HCT116 (cell line): ENCODE measurements around the gene OCA2. TPM values are rescaled to one million over a fixed set of nuclear protein-coding genes. Genes with fewer than 3 reads are reported as not detected.

Experiments used
- ATAC-seq: fragments of 200-7000 bp; cut with Tn5 transposase; 2 replicates; pipeline ENCODE4 v1.9.1; 2020; ENCODE audit warnings: mild to moderate bottlenecking, moderate library complexity
- BruUV-seq: library from RNA; stranded (reverse); fragments of 400-500 nt; replicated peaks from 2 replicates; lab custom pipeline; 2021; lab: Mats Ljungman, UMichigan
- CTCF ChIA-PET: fragments of 300-600 bp; sonication (Branson Sonifier 250); formaldehyde crosslinking; loops from one replicate; lab custom pipeline; 2021; ENCODE audit warnings: antibody characterized with exemption; lab: Charles Lee
- POLR2A ChIA-PET: fragments of 300-600, 350-600 bp; sonication (Branson Sonifier 250); formaldehyde crosslinking; loops from one replicate; lab custom pipeline; 2021; ENCODE audit warnings: antibody characterized with exemption; lab: Charles Lee
- RAD21 ChIA-PET, 2 experiments: fragments of 300-600 bp; sonication (Branson Sonifier 250); formaldehyde crosslinking; loops; one replicate each; lab custom pipeline; 2023; ENCODE audit warnings: low total read pairs in 2 of 2; ENCODE audit not compliant: uncharacterized antibody in 2 of 2, unreplicated experiment in 2 of 2, low non-redundant PET in 1 of 2; lab: Charles Lee
- DNase-seq: peaks from one replicate; pipeline ENCODE4 v3.0.0-alpha.2; 2010; ENCODE audit warnings: low read depth, low spot score
- H2AFZ ChIP-seq: fragments of 200-600 bp; shearing (Covaris generic), sonication (generic); 2 replicates; pipeline ENCODE4 v1.6.1; 2017; ENCODE audit warnings: low read depth, mixed run types, mixed read lengths, antibody characterized with exemption, low read length; ENCODE audit not compliant: poor library complexity, severe bottlenecking
- H3K27ac ChIP-seq: 2 replicates; pipeline ENCODE4 v1.5.1; 2012; ENCODE audit warnings: low read depth, low read length
- H3K27me3 ChIP-seq: fragments of 200-600 bp; sonication (generic); 2 replicates; pipeline ENCODE4 v1.6.1; 2016; ENCODE audit warnings: mixed run types, low read length, mixed read lengths; ENCODE audit not compliant: insufficient read depth
- H3K36me3 ChIP-seq, 2 experiments: fragments of 200-500 bp in 1 of 2; fragments of 200-600 bp in 1 of 2; sonication (Bioruptor generic) in 1 of 2; sonication (generic) in 1 of 2; 2 replicates each; pipeline versions ENCODE4 v1.5.1 to v1.6.1; 2014 to 2016; ENCODE audit warnings: low read length in 2 of 2, inconsistent platforms in 1 of 2, mixed read lengths in 1 of 2, mixed run types in 1 of 2; ENCODE audit not compliant: insufficient read depth in 2 of 2, control insufficient read depth in 1 of 2
- H3K4me1 ChIP-seq, 2 experiments: fragments of 200-600 bp in 1 of 2; sonication (generic) in 1 of 2; 2 replicates each; pipeline versions ENCODE4 v1.5.1 to v1.6.1; 2012 to 2017; ENCODE audit warnings: low read length in 2 of 2, inconsistent platforms in 1 of 2, mild to moderate bottlenecking in 1 of 2, mixed read lengths in 1 of 2, mixed run types in 1 of 2, moderate library complexity in 1 of 2; ENCODE audit not compliant: insufficient read depth in 2 of 2, control insufficient read depth in 1 of 2
- H3K4me2 ChIP-seq: fragments of 200-600 bp; sonication (generic); 2 replicates; pipeline ENCODE4 v1.6.1; 2017; ENCODE audit warnings: mixed run types, low read length, mixed read lengths
- H3K4me3 ChIP-seq, 2 experiments: fragments of 200-600 bp in 1 of 2; sonication (generic) in 1 of 2; replicated peaks in 1 of 2; 2 replicates each; pipeline ENCODE4 v1.5.1; 2011 to 2016; ENCODE audit warnings: low read length in 2 of 2, control low read depth in 1 of 2, low read depth in 1 of 2, mild to moderate bottlenecking in 1 of 2, mixed read lengths in 1 of 2, mixed run types in 1 of 2
- H3K79me2 ChIP-seq: fragments of 200-600 bp; sonication (generic); 2 replicates; pipeline ENCODE4 v1.6.1; 2017; ENCODE audit warnings: mild to moderate bottlenecking, mixed run types, low read length, moderate library complexity, mixed read lengths; ENCODE audit not compliant: insufficient read depth
- H3K9ac ChIP-seq: fragments of 200-600 bp; sonication (generic); 2 replicates; pipeline ENCODE4 v1.6.1; 2016; ENCODE audit warnings: low read length, mixed read lengths
- H3K9me2 ChIP-seq: fragments of 200-600 bp; sonication (generic), shearing (Covaris generic); 2 replicates; pipeline ENCODE4 v1.6.1; 2017; ENCODE audit warnings: mixed run types, mild to moderate bottlenecking, moderate library complexity; ENCODE audit not compliant: insufficient read depth
- H3K9me3 ChIP-seq, 2 experiments: fragments of 200-500 bp in 1 of 2; fragments of 200-600 bp in 1 of 2; sonication (Bioruptor generic) in 1 of 2; sonication (generic) in 1 of 2; 2 replicates each; pipeline ENCODE4 v1.6.1; 2014 to 2017; ENCODE audit warnings: low read length in 2 of 2, mixed read lengths in 2 of 2, inconsistent platforms in 1 of 2, low read depth in 1 of 2, mild to moderate bottlenecking in 1 of 2, mixed run types in 1 of 2, moderate library complexity in 1 of 2; ENCODE audit not compliant: control insufficient read depth in 1 of 2, insufficient read depth in 1 of 2
- H4K20me1 ChIP-seq: fragments of 200-600 bp; sonication (generic), shearing (Covaris generic); 2 replicates; pipeline ENCODE4 v1.6.1; 2017; ENCODE audit warnings: mixed run types, mild to moderate bottlenecking, moderate library complexity; ENCODE audit not compliant: insufficient read depth
- CBX3 ChIP-seq: IDR thresholded peaks from 2 replicates; pipeline ENCODE4 v1.6.1; 2012; ENCODE audit warnings: low read depth
- EGR1 ChIP-seq: IDR thresholded peaks from 2 replicates; pipeline ENCODE4 v1.6.1; 2012; ENCODE audit warnings: low read depth
- EZH2phosphoT487 ChIP-seq: fragments of 200-600 bp; IDR thresholded peaks from 2 replicates; pipeline ENCODE4 v1.6.1; 2018; ENCODE audit warnings: antibody characterized with exemption, borderline replicate concordance
- FOSL1 ChIP-seq: IDR thresholded peaks from 2 replicates; pipeline ENCODE4 v1.6.1; 2012; ENCODE audit warnings: low read depth
- POLR2A ChIP-seq: IDR thresholded peaks from 2 replicates; pipeline ENCODE4 v1.7.0; 2011; ENCODE audit warnings: borderline replicate concordance; ENCODE audit not compliant: insufficient read depth, insufficient read length; ENCODE audit errors: extremely low read depth
- RAD21 ChIP-seq: IDR thresholded peaks from 2 replicates; pipeline ENCODE4 v1.6.1; 2012; ENCODE audit warnings: low read depth, mild to moderate bottlenecking
- YY1 ChIP-seq: IDR thresholded peaks from 2 replicates; pipeline ENCODE4 v1.6.1; 2011; ENCODE audit warnings: low read length, low read depth, moderate library complexity, mild to moderate bottlenecking; ENCODE audit not compliant: insufficient replicate concordance; ENCODE audit errors: extremely low read depth
- intact Hi-C: fragments of 100-400 bp; cut with micrococcal nuclease; formaldehyde crosslinking; loops from 2 replicates; pipeline ENCODE4 v1.10.0; 2022
- total RNA-seq: library from RNA; stranded (reverse); gene quantifications from one replicate; pipeline ENCODE4 v1.2.1, GENCODE V29; 2021; ENCODE audit not compliant: unreplicated experiment
- TF ChIP-seq, protein P1 (sequence below): IDR thresholded peaks from 2 replicates; pipeline ENCODE4 v1.6.1; 2012
- TF ChIP-seq, protein P2 (sequence below): IDR thresholded peaks from 2 replicates; pipeline ENCODE4 v1.6.1; 2012; ENCODE audit warnings: low read depth

The OCA2 gene
- total RNA-seq, 1 experiment from 2014 or later, result not detected

DNA sequence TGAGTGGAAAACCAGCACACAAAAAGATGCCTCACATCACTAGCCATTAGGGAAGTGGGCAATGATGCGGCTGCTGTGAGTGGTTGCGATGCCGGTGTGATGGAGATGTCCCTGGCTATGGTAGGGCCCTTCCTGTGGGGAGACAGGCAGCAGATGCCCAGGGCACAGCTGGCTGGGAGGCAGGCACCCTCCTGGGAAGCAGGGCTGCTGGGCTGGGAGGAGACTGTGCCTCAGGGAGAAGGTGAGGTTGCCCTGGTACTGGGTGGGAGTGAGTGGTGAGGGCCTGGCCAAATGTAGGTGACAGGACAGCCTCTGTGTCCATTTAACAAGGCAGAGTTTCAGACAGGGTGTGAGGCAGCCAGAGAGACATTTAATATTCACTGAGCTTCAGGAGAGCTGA lies 335.6 kb downstream of the OCA2 start:
- ChIA-PET RAD21 (no interaction called here), CTCF (no interaction called here), POLR2A (no interaction called here)
- Histone ChIP-seq H3K79me2 (no peaks in the 10 kb centered on the region), H3K4me1 (no peaks in the 10 kb centered on the region), H3K27ac (no peak overlapping the region), H4K20me1 (no peaks in the 10 kb centered on the region), H3K4me3 (no peak overlapping the region), H3K9me3 (peaks cover 11 to 21% of the 10 kb centered on the region in 2 experiments; a peak in 2 of 4 replicates), H2AFZ (no peak overlapping the region), H3K9me2 (no peaks in the 10 kb centered on the region), H3K4me2 (no peak overlapping the region), H3K9ac (no peak overlapping the region), H3K36me3 (no peaks in the 10 kb centered on the region), H3K27me3 (no peaks in the 10 kb centered on the region)
- BruUV-seq, result no TSS peak
- DNase-seq (no peak), ATAC-seq (no peak)
- intact Hi-C loops, result no loop called here
- no peak for TF ChIP-seq YY1

DNA sequence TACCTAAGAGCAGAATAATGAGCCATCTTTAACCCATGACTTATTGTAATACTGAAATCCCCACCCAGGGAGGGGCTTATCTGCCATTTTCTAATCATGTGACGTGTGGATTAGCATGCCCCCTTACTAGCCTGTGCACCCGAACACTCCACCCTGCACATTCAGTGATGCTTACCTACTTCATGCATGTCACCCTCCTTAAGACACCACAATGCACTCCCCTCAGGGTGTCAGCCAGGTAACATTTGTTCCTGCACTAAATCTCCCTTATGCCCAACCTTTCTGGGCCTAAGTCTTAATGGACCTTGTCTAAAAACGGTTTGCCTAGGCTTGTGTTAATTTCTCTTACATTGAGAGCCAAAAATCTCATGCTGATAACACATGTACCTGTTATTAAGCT lies 336.6 kb downstream of the OCA2 start:
- DNase-seq, result no peak
- Histone ChIP-seq H2AFZ (no peak overlapping the region), H3K9me2 (no peaks in the 10 kb centered on the region), H3K9ac (no peak overlapping the region), H3K4me1 (no peaks in the 10 kb centered on the region), H3K27ac (no peak overlapping the region), H3K9me3 (peaks cover 18 to 21% of the 10 kb centered on the region in 2 experiments; a peak in 2 of 4 replicates), H3K36me3 (no peaks in the 10 kb centered on the region), H3K27me3 (no peaks in the 10 kb centered on the region), H3K79me2 (no peaks in the 10 kb centered on the region), H3K4me2 (no peak overlapping the region), H4K20me1 (no peaks in the 10 kb centered on the region), H3K4me3 (no peak overlapping the region)
- BruUV-seq, result no TSS peak
- CTCF ChIA-PET, result no interaction called here
- TF ChIP-seq POLR2A, result no peak
- ATAC-seq, result no peak
- RAD21 ChIA-PET, result no interaction called here
- intact Hi-C loops, result no loop called here
- POLR2A ChIA-PET, result no interaction called here

DNA sequence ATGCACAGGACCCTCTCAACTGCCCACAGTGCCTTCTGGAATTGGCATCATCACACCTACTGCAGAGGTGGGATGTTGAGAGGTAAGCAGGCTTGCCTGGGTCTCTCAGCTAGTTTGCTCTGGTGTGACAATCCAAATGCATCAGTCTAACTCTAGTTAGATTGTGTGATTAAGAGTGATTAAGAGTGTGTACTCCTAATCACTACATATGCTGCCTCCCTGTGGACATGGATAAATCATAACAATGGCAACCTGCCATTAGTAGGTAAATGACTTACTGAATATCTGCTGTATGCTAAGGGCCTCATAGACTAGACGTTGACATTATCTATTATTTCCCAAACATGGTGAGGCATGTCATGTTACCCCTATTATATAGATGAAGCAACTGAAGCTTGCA lies 342.1 kb downstream of the OCA2 start:
- POLR2A ChIA-PET, result no interaction called here
- H3K4me1 ChIP-seq, result no peaks in the 10 kb centered on the region
- TF ChIP-seq, protein P1, sequence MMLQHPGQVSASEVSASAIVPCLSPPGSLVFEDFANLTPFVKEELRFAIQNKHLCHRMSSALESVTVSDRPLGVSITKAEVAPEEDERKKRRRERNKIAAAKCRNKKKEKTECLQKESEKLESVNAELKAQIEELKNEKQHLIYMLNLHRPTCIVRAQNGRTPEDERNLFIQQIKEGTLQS, result no peak
- TF ChIP-seq CBX3, result no peak
- no peak for TF ChIP-seq EGR1
- TF ChIP-seq, protein P2, sequence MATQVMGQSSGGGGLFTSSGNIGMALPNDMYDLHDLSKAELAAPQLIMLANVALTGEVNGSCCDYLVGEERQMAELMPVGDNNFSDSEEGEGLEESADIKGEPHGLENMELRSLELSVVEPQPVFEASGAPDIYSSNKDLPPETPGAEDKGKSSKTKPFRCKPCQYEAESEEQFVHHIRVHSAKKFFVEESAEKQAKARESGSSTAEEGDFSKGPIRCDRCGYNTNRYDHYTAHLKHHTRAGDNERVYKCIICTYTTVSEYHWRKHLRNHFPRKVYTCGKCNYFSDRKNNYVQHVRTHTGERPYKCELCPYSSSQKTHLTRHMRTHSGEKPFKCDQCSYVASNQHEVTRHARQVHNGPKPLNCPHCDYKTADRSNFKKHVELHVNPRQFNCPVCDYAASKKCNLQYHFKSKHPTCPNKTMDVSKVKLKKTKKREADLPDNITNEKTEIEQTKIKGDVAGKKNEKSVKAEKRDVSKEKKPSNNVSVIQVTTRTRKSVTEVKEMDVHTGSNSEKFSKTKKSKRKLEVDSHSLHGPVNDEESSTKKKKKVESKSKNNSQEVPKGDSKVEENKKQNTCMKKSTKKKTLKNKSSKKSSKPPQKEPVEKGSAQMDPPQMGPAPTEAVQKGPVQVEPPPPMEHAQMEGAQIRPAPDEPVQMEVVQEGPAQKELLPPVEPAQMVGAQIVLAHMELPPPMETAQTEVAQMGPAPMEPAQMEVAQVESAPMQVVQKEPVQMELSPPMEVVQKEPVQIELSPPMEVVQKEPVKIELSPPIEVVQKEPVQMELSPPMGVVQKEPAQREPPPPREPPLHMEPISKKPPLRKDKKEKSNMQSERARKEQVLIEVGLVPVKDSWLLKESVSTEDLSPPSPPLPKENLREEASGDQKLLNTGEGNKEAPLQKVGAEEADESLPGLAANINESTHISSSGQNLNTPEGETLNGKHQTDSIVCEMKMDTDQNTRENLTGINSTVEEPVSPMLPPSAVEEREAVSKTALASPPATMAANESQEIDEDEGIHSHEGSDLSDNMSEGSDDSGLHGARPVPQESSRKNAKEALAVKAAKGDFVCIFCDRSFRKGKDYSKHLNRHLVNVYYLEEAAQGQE, result no peak
- TF ChIP-seq EZH2phosphoT487, result no peak
- TF ChIP-seq FOSL1, result no peak
- no peak for TF ChIP-seq RAD21

More for the DNA sequence above, 342.1 kb downstream of the OCA2 start:
- Histone ChIP-seq H4K20me1 (no peaks in the 10 kb centered on the region), H3K27ac (no peak overlapping the region), H3K36me3 (no peaks in the 10 kb centered on the region), H3K27me3 (no peaks in the 10 kb centered on the region), H3K4me3 (no peak overlapping the region), H3K9me3 (peaks cover 19 to 51% of the 10 kb centered on the region in 2 experiments; a peak in 2 of 4 replicates), H3K9me2 (no peaks in the 10 kb centered on the region), H3K9ac (no peak overlapping the region), H2AFZ (no peak overlapping the region), H3K4me2 (no peak overlapping the region), H3K79me2 (no peaks in the 10 kb centered on the region)
- ChIA-PET RAD21 (no interaction called here), CTCF (no interaction called here)
- no TSS peak for BruUV-seq
- no peak for ATAC-seq
- intact Hi-C loops, result no loop called here
- no peak for DNase-seq
